ENCODE data around the gene PDIA6.
"Not testable (repeated sequence)": the region's sequence is repeated elsewhere in the genome, so short reads cannot be mapped to it uniquely, and the experiment has no call there.

Gene PDIA6

DNA sequence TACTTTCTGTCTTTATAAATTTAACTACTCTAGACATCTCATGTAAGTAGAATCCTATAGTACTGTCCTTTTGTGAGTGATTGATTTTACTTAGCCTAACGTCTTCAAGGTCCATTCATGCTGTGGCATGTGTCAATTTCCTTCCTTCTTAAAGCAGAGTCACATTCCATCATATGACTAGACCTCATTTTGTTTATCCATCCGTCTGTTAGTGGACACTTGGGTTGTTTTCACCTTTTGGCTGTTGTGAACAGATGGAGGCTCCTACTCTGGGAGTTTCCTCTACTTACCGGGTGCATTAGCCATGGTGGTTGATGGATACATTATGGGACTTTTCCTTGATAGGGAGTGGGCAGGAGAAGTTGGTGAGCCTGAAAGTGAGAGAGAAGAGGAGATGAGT lies 6.4 kb upstream of the PDIA6 start:
- H3K4me3 ChIP-seq (ENCODE audit: low read depth, low read length), result no peak overlapping the region
- TF ChIP-seq, protein P1, sequence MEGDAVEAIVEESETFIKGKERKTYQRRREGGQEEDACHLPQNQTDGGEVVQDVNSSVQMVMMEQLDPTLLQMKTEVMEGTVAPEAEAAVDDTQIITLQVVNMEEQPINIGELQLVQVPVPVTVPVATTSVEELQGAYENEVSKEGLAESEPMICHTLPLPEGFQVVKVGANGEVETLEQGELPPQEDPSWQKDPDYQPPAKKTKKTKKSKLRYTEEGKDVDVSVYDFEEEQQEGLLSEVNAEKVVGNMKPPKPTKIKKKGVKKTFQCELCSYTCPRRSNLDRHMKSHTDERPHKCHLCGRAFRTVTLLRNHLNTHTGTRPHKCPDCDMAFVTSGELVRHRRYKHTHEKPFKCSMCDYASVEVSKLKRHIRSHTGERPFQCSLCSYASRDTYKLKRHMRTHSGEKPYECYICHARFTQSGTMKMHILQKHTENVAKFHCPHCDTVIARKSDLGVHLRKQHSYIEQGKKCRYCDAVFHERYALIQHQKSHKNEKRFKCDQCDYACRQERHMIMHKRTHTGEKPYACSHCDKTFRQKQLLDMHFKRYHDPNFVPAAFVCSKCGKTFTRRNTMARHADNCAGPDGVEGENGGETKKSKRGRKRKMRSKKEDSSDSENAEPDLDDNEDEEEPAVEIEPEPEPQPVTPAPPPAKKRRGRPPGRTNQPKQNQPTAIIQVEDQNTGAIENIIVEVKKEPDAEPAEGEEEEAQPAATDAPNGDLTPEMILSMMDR (conservative IDR thresholded peaks at IDR 0.05; ENCODE audit: low read depth, low read length), result no peak
- DNase-seq (ENCODE audit: low read depth), result no peak

DNA sequence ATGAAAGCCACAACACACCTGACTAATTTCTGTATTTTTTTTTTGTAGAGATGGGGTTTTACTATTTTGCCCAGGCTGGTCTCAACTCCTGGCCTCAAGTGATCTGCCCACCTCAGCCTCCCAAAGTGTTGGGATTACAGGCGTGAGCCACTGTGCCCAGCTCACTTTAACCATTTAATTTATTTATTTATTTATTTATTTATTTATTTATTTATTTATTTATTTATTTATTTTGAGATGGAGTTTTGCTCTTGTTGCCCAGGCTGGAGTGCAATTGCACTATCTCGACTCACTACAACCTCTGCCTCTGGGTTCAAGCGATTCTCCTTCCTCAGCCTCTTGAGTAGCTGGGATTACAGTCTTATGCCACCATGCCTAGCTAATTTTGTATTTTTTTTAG lies 5.7 kb upstream of the PDIA6 start:
- H3K4me3 ChIP-seq (ENCODE audit: low read depth, low read length); DNase-seq (ENCODE audit: low read depth): not testable (repeated sequence)

DNA sequence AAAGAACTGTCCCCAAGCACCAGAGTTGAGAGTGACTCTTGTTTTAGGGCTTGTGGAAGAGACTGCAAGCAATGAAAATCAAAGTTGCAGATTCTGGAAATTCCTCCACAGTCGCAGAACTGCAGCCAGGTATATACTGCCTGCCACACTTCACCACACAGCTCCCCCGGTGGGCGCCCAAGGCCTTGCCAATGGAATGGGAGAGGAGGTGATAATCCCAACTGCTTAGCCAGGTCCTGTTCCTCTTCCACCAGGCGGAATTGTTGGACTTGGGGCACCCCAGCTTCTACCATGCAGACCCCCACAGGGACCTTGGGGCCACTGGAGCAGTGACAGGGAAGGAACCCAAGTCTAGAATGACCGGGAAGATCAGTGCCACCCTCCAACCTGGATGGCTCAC lies 4.8 kb upstream of the PDIA6 start:
- DNase-seq (ENCODE audit: low read depth), result peak; percentile 15
- TF ChIP-seq, protein P1 (conservative IDR thresholded peaks at IDR 0.05; ENCODE audit: low read depth, low read length), result peak; percentile 63
- no peak overlapping the region for H3K4me3 ChIP-seq (ENCODE audit: low read depth, low read length)

DNA sequence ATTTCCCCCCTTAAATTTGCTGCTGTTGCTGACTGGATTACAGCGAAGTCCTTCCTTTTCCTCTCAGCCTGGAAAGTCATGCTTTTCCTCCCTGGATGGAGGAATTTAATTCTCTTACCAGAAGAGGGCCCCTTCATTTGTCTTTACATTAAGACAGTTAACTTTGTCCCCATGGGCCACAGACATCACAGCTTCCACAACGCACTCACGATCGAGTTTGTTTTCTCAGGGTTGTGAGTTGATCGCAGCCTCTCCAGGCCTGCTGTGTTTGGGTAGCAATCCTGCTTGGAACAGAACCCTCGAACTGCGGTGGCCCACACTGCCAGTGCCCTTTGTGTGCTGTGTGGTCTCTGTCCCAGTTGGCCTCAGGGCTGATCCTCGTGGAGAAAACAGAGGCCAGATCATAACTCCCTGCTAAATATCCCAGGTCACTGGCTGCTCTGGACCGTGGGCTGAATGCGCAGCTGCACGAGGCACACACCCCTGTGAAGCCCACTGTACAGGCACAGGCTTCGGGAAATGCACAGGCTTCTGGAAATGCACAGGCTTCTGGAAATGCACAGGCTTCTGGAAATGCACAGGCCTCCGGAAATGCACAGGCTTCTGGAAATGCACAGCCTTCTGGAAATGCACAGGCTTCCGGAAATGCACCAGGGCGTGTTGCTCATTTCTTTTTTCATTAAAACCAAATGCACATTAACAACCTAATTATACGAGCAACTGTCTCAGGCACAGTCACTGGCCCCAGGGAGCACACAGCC lies 2.2 kb upstream of the PDIA6 start:
- no peak for DNase-seq (ENCODE audit: low read depth)
- no peak overlapping the region for H3K4me3 ChIP-seq (ENCODE audit: low read depth, low read length)
- TF ChIP-seq, protein P1 (conservative IDR thresholded peaks at IDR 0.05; ENCODE audit: low read depth, low read length), result peak; percentile 25

DNA sequence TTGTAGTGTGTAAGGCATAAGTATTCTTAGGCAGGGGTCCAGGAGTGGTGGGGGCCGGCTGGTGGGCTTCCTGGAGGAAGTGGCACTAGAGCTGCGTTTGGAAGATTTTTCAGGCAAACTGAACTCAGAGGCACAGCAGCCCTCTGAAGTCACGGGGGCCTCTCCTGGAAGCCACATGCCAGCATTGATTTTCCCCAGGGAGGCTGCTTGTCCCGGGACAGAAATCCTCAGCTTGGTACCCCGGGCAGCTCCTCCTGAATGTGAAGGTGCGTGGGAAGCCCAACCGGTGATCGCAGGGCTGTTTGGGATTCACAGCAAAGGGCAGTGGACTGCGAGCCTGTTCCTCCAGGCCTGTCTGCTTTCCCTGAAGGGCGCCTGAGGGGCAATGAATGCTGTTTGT lies 1.6 kb upstream of the PDIA6 start:
- no peak overlapping the region for H3K4me3 ChIP-seq (ENCODE audit: low read depth, low read length)
- TF ChIP-seq, protein P1 (conservative IDR thresholded peaks at IDR 0.05; ENCODE audit: low read depth, low read length), result no peak

DNA sequence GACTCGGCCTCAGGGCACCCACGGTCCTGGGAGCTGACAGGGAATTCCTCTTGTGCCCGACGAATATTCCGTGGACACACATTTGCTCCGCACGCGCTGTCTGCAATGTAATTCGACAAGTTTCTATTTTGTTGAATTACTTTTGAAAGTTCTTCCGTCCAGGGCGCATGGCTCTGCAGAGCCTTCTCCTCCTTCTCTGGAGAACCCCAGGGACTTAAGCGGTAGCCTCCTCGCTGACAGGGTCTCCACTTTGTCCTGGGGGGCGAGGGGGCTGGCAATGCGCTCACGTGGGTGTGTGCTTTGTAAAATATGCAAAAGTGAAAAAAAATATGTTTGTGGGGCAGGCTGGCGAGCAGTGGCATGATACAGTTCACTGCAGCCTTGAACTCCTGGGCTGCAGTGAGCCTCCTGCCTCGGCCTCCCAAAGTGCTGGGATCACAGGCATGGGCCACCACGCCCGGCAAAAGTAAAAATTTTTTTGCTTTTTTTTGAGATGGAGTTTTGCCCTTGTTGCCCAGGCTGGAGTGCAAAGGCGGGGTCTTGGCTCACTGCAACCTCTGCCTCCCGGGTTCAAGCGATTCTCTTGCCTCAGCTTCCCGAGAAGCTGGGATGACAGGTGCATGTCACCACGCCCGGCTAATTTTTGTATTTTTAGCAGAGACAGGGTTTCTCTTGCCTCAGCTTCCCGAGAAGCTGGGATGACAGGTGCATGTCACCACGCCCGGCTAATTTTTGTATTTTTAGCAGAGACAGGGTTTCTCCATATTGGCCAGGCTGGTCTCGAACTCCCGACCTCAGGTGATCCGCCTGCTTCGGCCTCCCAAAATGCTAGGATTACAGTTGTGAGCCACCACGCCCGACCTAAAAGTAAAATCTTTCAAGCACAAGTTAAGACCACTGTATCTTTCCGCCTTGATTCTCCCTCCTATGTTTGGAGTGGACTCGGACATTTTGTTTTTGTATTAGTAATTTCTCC lies 866 bp upstream of the PDIA6 start:
- H3K4me3 ChIP-seq (ENCODE audit: low read depth, low read length), result peak overlapping the region; percentile 65
- not testable (repeated sequence) for DNase-seq (ENCODE audit: low read depth)

More for the DNA sequence above, 1.6 kb upstream of the PDIA6 start:
- no peak for DNase-seq (ENCODE audit: low read depth)

DNA sequence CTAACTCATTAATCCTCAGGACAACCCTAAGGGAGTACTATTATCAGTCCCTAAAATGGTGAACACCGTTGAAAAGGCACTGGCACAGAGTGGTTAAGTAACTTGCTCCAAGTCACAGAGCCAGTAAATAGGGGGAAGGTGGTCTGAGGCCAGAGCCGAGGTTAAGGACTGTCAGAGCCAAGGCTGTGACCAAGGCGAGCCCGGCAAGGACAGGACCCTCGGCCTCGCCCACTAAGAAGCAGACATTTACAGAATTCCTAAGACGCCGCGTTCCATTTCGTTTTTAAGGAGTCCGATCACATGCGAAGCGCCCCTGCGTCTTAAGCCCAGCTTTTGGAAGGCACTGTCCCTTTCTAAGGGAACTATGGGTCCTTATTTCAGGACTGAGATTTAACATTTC lies 1.1 kb downstream of the PDIA6 start:
- TF ChIP-seq, protein P1 (conservative IDR thresholded peaks at IDR 0.05; ENCODE audit: low read depth, low read length), result no peak
- H3K4me3 ChIP-seq (ENCODE audit: low read depth, low read length), result peak overlapping the region; percentile 73
- DNase-seq (ENCODE audit: low read depth), result no peak
